Activated naive CD4-positive, alpha-beta T cell (primary cell): ENCODE data around the gene MYO18B.

Experiments used
- DNase-seq, 4 experiments: peaks; one replicate each; lab custom pipeline; 2025; lab: John Stamatoyannopoulos, UW

The MYO18B gene

DNA sequence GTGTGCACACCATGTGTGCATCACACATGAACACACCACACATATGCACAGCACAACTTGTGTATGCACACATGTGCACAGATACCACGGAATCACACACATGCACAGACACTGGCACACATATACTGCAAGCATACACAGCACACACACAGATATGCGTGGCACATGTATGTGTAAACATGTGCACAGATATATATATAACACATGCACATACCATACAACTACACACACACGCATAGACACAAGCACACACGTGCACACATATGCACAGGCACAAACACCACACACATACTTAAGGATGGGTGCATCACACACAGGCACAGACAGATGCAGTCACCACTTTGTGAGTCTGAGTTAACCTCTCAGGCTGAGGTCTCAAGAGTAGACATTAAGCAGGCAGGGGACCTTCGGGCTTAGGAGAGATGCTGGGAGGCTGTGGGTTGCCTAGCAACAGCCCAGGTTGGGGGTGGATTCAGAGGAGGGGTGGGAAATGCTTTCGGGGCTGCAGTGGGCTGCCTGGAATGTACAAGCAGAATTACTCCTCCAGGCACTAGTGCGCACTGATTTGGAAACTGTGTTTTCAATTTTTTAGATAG lies 82.9 kb downstream of the MYO18B start:
- DNase-seq, result no peak

DNA sequence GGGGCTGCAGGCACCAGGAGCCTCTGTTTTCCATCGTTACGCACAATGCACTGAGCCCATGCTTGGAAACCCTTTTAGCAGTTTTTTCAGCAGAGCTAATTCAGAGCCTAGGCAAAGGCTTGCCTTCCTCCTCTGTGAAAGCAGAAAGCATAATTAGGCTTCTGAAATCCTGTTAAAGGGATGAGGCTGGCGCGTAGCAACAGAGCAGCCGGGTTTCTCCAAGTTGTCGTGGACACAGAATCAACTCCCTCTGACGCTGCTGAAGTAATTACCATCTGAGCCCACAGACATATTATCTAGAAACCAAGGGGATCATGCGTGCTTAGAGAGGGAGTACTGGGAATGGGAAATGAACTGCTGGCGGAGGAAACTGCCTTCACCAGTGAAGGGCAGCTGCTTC lies 85.4 kb downstream of the MYO18B start:
- DNase-seq, result no peak

DNA sequence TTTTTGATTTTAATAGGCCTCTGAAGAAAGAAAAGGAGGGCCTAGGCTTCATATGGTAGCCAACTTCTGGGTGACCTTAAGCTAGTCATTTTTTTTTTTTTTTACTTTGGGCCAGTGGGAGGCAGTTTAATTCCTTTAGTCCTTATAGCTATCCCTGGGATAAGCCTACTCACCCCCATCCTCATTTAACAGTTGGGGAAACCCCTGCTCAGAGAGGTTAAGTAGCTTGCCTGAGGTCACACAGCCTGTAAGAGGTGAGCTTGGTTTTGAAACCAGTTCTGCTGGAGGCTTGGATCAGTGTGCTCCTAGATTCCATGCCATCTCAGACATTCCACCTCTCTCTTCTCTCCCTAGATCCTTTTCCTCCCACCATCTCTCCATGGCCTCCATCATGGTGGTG lies 86.4 kb downstream of the MYO18B start:
- DNase-seq, result no peak

DNA sequence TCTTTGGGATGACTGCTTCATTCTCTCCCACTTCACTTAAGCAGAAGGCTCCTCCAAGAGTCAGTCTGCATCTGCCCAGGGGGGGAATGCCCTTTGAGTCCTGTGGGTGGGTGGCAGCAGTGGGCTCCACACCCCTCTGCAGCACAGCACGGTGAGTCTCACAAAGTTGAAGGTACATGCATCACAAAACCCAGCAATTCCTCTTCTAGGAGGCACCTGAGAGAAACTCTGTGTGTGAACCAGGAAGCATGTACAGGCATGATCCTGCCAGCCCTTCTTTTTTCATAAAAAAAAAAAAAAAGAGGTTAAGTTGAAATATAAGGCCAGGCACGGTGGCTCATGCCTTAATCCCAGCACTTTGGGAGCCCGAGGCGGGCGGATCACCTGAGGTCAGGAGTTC lies 87.2 kb downstream of the MYO18B start:
- DNase-seq, result no peak

DNA sequence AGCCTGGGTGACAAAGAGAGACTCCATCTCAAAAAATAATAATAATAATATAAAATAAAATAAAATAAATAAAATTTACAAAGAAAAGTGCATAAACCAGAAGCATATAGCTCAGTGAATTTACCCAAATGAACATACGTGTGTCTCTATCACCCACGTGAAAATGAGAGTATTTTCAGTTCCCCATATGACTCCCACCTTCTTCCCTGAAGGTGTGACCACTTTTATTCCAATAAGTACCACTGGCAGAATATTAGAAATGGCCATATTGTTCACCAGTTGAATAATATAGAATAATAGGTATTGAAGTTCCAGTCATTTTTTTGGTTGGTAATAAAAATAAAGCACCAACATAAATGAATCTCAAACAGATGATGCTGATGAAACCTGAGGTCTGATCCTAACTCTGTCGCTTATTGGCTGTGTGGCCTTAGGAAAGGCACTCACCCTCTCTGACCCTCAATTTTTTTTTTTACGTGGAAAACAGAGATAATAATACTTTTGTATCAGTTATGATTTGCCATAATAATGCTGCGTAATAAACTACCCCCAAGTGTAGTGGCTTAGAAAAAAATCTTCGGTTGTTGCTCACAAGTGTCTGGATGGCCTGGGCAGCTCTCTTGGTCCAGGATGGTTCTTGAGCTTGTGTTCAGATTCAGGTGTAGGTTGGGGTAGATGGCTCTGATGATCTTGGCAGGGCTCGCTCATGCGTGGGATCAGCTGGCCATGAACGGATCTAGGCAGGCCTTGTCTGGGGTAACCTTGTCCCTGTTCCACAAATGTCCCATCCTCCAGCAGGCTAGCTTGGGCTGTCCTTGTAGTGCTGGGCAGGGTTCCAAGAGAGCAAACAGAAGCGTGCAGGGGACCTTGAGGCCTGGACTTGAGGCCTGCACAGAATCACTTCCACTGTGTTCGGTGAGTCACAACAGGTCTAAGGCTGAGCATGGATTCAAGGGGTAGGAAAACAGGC lies 88.1 kb downstream of the MYO18B start:
- DNase-seq, result no peak

DNA sequence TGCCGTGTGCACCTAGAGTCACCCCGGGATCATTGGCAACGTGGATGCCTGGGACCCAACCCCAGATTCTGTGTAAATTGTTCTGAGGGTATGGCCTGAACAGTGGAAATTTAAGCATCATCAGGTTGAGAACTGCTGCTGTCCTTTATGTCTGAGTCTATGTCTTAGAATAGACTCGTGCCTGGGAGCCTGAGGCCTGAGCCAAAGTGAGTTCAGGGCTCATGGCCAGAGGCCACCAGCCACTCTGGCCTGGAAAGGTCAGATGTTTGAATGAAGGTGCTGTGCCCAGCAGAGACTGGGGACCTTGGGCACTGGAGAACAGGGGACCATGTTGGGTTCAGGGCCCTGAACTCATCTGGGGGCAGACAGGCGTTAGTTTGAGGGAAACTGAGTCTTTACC lies 91.1 kb downstream of the MYO18B start:
- DNase-seq, result no peak

DNA sequence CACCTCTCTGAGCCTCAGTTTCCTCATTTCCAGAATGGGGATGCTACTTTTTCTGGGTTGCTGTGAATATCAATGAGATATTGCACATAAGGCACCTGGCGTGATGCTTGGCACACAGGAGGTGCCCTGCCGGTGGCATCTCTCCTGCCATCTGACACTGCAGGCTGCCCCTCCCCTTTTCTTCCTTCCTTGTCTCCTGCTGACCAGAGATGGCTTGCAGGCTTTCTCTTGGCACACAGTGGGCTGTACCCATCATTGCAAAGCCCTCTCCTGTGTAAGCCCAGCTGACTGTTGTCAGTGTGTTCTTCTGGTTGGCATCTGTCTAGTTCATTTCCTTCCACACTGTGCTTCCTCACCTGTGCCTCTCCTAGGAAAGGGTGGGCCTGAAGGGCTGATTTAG lies 91.7 kb downstream of the MYO18B start:
- no peak for DNase-seq

DNA sequence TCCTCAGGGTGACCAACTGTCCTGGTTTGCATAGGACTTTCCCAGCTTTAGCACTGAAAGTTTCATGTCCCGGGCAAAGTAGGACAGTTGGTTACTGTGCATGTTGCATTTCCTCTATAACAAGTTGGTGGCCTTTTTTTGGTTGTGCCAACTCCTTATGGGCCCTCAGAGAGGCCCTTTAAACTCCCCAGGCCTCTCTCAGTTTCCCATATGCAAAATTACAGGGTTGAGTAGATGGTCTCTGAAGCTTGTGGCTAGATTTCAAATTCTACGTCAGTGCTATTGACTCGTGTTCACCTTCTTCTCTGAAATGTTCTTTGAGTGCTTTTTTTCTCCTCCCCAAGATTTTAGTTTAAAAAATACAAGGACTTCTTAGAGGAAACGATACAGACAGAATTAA lies 92.5 kb downstream of the MYO18B start:
- DNase-seq, result no peak

DNA sequence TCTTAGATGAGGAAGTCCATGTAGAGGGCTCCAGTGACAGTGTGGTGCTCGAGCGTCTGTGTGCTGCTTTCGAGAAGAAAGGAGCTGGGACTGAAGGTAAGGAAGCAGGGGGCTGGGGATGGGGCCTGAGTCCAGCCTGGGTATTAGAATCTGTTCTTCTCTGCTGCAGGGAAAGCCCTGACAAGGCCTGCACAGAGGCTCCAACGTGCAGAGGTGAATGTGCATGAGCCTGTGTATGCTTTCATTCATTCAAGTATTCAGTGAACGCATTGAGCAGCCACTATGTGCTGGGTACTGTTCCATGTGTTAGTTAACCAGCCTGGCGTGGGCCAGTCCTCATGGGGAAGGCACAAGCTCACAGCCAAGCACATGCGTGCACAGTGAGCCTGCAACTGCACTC lies 93.4 kb downstream of the MYO18B start:
- DNase-seq, result no peak

DNA sequence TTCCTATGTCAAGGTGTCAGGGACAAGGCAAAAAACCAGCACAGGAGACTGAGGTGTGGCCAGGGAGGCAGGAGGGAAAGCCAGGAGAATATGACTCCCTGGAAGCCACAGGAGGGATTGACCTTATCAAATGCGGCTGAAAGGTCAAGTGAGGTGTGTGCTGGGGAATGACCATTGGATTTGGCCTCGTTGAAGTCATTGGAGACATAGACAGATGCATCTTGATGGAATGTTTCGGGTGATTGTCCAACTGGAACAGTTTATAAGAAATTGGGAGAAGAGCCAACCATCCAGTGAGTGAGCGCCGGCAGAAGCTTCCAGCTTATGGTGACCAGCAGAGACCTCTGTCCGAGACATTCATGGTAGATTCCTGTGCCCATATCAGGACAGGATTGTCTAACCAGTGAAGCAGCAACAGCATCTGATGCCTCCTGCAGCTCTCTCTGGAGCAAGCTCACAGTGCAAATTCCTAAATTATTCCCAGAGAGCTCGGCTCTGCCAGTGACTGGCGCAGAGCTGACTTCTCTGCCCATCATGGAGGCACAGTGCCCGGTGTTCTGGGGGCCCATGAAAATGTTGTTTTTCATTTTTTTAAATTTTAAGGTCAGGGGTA lies 95.4 kb downstream of the MYO18B start:
- no peak for DNase-seq

DNA sequence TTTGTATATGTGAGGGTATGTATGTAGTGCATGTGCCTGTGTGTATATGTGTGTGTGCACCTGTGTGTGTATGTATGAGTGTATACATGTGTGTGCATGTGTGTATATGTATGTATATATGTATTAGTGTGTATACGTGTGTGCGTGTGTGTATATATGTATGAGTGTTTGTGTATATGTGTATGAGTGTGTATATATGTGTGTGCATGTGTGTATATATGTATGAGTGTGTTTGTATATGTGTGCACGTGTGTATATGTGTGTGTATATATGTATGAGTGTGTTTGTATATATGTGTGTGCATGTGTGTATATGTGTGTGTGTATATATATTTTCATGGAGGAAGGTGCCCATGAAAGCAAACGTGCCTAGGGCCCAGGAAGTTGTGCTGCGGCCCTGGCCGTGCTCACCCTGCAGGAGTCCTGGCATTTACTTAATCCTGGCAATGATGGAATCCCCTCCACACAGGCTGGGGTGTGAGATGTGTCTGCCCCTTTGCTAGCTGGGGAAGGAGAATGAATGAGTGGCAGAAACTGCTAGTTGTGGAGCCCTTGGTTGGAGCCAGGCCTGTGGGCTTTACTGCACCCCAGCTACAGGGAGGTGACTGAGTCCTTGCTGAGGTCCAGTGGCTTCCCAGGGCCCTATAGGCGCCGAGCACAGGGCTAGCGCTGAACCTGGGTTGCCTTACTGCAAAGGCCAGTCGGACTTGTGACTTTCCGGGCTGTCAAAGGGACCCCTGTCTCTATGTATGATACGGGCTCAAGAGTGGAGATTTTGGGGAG lies 97.2 kb downstream of the MYO18B start:
- no peak for DNase-seq

DNA sequence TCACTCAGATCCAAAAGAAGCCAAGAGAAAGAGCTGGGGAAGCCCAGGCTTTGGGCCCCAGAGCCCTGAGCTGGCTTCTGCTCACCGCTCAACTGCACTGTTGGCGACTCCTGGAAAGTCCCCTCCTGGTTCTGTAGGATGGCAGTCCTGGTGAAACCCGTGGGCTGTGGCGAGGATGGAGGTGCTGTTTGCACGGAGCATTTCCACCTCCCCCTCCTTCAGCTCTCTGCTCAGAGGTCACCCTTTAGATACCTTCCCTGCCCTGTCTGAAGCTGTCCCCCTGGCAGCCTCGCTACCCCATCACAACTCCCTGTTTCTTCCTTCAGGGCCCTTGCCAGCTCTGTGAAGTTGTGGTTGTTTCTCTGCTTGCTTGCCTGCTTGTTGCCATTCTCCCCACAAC lies 97.8 kb downstream of the MYO18B start:
- no peak for DNase-seq

DNA sequence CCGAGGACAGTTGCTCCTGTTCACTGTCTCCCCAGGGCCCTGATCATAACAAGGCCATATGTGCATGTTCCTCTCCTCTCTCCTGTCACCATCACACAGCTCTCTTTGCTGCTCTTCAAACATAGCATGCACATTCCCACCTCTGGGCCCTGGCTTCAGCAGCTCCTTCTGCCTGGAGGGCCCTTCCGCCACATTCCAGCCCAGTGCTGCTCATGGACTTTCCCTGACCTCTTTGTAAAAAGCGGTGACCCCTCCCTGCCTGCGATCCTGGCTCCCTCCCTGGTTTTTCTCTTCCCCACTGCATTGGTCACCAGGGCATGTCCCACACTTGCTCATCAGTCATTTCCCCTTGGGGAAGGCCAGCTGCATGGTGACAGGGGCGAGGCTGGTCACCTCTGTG lies 98.2 kb downstream of the MYO18B start:
- no peak for DNase-seq

DNA sequence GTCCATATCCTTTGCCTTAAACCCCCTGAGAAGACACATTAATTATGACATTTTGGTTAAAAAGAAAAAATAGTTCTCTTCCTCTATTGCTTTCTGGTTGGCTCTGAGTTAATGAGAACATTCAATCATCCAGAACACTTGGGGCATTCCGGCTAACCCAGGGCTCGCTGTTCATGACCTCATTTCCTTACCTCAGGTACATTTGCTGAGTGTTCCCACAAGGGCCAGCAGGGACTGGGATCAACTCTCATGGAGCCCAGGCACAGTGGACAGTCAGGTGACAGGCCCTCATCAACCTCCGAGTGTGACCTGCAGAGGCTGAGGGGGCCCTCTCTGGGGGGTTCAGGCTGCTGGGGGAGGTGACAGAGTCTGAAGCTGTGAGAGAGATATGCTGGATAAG lies 98.9 kb downstream of the MYO18B start:
- DNase-seq, result no peak

DNA sequence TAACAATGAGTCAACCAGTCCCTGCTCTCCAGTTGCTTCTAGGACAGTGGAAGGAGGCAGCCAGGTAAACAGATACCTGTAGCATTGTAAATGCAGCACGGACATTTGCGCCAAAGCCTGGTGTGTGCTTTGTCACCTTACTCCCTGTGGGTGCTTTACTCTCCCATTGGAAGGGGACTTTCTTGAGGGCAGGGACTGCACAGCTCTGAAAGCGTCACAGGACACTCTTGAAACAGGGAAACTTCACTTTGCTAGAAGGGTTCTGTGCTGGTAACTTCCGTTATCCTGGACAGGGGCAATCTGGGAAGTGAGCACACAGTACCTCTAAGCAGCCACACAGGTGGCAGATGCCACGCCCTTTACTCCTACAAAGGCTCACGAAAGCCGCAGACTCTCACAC lies 99.8 kb downstream of the MYO18B start:
- no peak for DNase-seq

DNA sequence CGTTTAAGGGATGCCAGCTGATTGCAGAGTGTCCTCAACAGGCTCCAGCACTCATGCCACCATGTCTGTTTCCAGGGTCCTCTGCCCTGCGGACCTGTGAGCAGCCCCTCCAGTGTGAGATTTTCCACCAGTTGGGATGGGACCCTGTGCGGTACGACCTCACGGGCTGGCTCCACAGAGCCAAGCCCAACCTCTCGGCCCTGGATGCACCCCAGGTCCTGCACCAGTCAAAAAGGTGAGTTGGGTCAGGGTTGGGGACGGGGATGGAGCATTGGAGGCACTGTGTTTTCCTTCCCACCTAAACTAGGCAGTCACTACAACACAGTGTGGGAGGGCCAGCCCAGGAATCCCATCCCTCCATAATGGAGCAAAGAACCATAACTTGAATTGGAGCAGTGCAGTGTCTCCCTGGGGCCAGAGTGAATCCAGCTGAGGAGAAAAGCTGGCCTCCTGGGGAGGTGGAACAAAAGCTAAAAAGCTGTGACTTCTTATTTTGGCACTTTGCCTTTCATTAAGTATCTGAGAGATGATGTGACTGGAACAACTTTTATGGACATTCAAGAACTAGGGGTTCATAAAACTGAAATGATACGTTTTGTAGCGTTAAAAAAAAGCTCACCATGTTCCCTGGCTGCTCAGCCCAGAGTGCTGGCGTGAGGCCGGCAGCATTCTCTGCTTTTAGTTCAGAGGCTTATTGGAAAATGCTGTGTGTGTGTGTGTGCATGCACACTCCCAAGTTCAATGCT lies 101.8 kb downstream of the MYO18B start:
- DNase-seq, result no peak

DNA sequence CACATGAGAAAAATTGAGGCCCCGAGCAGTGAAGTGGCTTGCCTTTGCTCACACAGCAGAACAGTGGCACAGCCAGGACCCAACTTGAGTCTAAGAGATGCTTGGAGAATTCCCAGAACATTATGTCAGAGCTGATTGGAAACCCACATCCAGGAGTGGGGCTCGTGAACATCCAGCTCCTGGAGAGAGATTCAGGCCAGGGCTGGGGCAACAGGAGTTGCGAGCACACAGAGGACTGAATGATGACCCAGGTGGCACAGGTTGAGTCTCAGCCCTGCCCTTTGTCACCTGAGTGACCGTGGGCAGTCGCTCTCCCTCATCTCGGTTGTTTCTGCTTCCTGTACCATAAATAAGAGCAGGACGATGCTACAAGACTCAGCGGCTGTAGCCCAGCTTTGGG lies 102.6 kb downstream of the MYO18B start:
- no peak for DNase-seq

DNA sequence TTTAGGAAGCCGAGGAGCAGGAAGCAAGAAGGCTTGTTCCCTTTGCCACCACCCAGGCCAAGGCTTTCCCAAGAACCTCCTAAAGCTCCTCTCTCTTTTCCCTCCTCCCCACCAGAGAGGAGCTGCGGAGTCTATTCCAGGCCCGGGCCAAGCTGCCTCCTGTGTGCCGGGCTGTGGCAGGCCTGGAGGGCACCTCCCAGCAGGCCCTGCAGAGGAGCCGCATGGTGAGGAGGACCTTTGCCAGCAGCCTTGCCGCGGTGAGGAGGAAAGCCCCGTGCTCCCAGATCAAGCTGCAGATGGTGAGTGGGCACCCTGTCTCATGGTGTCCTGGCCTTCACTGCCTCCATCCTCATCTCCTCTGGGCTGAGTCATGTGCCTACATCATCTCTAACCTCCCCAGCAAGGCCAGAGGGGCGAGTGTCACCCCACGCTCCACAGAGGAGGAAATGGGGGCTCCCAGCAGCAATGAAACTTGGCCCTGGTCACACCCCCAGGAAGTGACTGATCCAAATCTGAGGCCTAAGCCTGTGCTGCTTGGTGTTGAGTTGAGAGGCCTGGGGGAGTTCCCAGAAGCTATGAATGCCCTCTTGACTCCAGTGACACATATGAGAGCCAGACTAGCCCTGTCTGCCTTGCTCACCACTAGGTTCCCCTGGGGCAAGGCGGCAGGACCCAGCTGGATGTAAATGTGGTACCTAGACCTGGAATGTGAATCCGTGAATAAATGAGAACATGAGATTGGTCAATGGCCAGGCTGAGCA lies 104.2 kb downstream of the MYO18B start:
- no peak for DNase-seq

DNA sequence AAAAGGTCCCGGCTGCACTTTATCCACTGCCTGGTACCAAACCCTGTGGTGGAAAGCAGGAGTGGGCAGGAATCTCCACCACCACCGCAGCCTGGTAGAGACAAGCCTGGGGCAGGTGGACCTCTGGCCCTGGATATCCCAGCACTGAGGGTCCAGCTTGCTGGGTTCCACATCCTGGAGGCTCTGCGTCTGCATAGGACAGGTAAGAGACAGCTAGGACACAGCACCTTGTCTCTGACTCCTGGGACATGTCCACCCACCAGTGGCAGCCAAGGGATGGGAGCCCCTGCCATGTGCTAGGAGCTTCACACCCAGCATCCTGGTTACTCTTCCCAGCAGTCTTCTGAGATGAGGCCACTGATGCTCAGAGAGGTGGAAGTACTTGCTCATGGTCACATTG lies 105.5 kb downstream of the MYO18B start:
- DNase-seq, result no peak

DNA sequence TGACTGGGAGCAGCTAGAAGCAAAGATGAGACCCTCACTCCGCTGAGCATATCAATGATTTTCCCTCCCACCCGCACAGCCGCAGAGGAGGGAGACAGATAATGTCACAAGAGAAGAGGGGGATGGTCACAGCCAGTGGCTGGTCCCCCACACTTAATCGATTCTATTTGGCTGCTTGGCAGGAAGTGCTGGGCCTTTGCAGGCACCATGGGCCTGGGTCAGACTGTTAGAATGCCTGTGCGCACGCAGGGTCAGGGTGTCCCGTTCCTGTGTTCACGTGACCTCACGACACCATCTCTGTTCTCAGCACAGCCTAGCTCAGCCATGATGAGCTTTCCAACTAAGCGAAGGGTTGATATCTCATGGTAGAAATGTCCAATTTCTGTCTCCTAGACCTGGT lies 107.0 kb downstream of the MYO18B start:
- DNase-seq, result no peak

DNA sequence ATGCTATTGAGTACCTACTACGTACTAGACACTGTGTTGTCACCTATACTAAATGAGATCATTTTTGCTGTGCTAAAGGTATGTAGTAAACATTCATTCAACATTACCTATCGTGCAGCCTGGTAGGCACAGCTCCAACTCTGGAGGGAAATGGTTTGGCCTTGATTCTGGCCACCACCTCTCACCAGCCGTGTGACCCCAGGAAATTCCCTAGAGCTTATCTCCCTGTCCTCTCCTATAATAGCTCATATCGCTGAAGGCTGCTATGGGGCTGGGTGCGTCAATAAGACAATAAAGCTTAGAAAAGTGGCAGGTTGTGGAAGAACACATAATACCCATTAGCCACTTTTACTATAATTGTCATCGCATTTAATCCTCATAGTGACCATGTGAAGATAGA lies 107.5 kb downstream of the MYO18B start:
- DNase-seq, result no peak
